Nephron progenitor cell (in vitro differentiated cells): Measurements from ENCODE around the gene NACC1.

Experiments used
- DNase-seq: peaks from one replicate; pipeline ENCODE4 v3.0.0; 2021
- H3K27ac Mint-ChIP-seq: 2 replicates; pipeline ENCODE4 v1.8.0; 2021; ENCODE audit warnings: mild to moderate bottlenecking, moderate library complexity, mixed read lengths
- H3K27me3 Mint-ChIP-seq: 2 replicates; pipeline ENCODE4 v1.8.0; 2021; ENCODE audit warnings: mild to moderate bottlenecking, low read depth, mixed read lengths; ENCODE audit not compliant: poor library complexity
- H3K36me3 Mint-ChIP-seq: 2 replicates; pipeline ENCODE4 v1.8.0; 2021; ENCODE audit warnings: low read depth, mixed read lengths
- H3K4me1 Mint-ChIP-seq: 2 replicates; pipeline ENCODE4 v1.8.0; 2021; ENCODE audit warnings: mixed read lengths
- H3K4me3 Mint-ChIP-seq: 2 replicates; pipeline ENCODE4 v1.8.0; 2021; ENCODE audit warnings: mild to moderate bottlenecking, moderate library complexity, mixed read lengths
- H3K9me3 Mint-ChIP-seq: 2 replicates; pipeline ENCODE4 v1.8.0; 2021; ENCODE audit warnings: mild to moderate bottlenecking, moderate library complexity, mixed read lengths
- TF ChIP-seq, protein P1 (sequence below): fragments of 200-600 bp; sonication (generic); IDR thresholded peaks from 2 replicates; pipeline ENCODE4 v1.5.0; 2021; ENCODE audit warnings: antibody characterized with exemption

Gene NACC1

DNA sequence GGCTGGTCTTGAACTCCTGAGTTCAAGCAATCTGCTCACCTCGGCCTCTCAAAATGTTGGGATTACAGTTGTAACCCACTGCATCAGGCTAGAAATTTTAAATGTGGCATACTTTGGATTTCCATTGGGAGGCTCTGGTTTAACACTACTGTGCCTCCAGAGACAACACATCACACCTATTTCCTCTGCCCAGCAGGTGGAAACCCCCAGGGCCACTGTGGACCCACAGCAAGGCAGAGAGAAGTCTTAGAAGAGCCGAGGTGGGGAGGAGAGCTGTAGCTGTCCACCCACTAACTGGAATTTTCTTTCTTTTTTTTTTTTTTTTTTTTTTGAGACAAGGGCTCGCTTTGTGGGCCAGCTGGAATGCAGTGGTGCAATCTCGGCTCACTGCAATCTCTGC is 71.5 kb downstream of the NACC1 start:
- DNase-seq = no peak
- no peak overlapping the region for H3K27ac Mint-ChIP-seq
- H3K4me3 Mint-ChIP-seq = no peak overlapping the region
- TF ChIP-seq, protein P1, sequence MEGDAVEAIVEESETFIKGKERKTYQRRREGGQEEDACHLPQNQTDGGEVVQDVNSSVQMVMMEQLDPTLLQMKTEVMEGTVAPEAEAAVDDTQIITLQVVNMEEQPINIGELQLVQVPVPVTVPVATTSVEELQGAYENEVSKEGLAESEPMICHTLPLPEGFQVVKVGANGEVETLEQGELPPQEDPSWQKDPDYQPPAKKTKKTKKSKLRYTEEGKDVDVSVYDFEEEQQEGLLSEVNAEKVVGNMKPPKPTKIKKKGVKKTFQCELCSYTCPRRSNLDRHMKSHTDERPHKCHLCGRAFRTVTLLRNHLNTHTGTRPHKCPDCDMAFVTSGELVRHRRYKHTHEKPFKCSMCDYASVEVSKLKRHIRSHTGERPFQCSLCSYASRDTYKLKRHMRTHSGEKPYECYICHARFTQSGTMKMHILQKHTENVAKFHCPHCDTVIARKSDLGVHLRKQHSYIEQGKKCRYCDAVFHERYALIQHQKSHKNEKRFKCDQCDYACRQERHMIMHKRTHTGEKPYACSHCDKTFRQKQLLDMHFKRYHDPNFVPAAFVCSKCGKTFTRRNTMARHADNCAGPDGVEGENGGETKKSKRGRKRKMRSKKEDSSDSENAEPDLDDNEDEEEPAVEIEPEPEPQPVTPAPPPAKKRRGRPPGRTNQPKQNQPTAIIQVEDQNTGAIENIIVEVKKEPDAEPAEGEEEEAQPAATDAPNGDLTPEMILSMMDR = no peak
- H3K27me3 Mint-ChIP-seq = peaks cover 5% of the 10 kb centered on the region
- H3K4me1 Mint-ChIP-seq = peaks cover 16% of the 10 kb centered on the region
- no peaks in the 10 kb centered on the region for H3K9me3 Mint-ChIP-seq
- no peaks in the 10 kb centered on the region for H3K36me3 Mint-ChIP-seq
